ENCODE measurements around the gene GTF2F2.

DNA sequence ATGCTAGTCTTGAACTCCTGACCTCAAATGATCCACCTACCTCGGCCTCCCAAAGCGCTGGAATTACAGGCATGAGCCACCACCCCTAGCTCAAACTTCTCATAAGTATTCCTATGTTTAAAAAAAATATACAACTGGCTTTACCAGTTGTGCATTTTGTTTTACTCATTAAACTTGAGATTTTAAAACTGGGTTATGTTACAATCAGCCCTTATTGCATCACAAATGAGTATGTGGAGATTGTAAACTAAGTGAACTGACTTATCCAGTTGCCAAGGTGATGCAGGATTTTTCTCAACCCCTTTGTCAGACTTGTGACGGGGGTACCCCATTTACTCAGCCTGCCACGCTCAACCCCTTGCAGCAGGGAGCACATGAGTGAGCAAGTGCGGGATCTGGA, 14.4 kb upstream of the GTF2F2 start:
- TF ChIP-seq, protein P1, sequence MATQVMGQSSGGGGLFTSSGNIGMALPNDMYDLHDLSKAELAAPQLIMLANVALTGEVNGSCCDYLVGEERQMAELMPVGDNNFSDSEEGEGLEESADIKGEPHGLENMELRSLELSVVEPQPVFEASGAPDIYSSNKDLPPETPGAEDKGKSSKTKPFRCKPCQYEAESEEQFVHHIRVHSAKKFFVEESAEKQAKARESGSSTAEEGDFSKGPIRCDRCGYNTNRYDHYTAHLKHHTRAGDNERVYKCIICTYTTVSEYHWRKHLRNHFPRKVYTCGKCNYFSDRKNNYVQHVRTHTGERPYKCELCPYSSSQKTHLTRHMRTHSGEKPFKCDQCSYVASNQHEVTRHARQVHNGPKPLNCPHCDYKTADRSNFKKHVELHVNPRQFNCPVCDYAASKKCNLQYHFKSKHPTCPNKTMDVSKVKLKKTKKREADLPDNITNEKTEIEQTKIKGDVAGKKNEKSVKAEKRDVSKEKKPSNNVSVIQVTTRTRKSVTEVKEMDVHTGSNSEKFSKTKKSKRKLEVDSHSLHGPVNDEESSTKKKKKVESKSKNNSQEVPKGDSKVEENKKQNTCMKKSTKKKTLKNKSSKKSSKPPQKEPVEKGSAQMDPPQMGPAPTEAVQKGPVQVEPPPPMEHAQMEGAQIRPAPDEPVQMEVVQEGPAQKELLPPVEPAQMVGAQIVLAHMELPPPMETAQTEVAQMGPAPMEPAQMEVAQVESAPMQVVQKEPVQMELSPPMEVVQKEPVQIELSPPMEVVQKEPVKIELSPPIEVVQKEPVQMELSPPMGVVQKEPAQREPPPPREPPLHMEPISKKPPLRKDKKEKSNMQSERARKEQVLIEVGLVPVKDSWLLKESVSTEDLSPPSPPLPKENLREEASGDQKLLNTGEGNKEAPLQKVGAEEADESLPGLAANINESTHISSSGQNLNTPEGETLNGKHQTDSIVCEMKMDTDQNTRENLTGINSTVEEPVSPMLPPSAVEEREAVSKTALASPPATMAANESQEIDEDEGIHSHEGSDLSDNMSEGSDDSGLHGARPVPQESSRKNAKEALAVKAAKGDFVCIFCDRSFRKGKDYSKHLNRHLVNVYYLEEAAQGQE (IDR thresholded peaks at IDR 0.05; ENCODE audit: low read depth), result no peak
- no peak for TF ChIP-seq POLR2A (IDR thresholded peaks at IDR 0.05; ENCODE audit: borderline replicate concordance, extremely low read depth, insufficient read depth, insufficient read length)

Measured in HCT116 (cell line).